DND-41 (cell line): ENCODE data around the gene CPEB4.

Experiments
- ATAC-seq: fragments of 200-7000 bp; cut with Tn5 transposase; 3 replicates; pipeline ENCODE4 v1.9.1; 2021; ENCODE audit warnings: low read depth; ENCODE audit not compliant: insufficient read depth
- DNase-seq: peaks from one replicate; pipeline ENCODE4 v3.0.0-alpha.2; 2020
- H2AFZ ChIP-seq: 2 replicates; pipeline ENCODE4 v1.6.0; 2012; ENCODE audit warnings: low read depth, low read length
- H3K27ac ChIP-seq: 2 replicates; pipeline ENCODE4 v1.5.1; 2012; ENCODE audit warnings: low read length, inconsistent platforms
- H3K27me3 ChIP-seq: fragments of 200-600 bp; sonication (generic); 2 replicates; pipeline ENCODE4 v1.6.0; 2012; ENCODE audit warnings: low read length, mild to moderate bottlenecking, inconsistent platforms; ENCODE audit not compliant: insufficient read depth, poor library complexity
- H3K36me3 ChIP-seq: 2 replicates; pipeline ENCODE4 v1.5.1; 2012; ENCODE audit warnings: low read length, inconsistent platforms; ENCODE audit not compliant: insufficient read depth
- H3K4me1 ChIP-seq: 2 replicates; pipeline ENCODE4 v1.5.1; 2012; ENCODE audit warnings: mild to moderate bottlenecking, low read length; ENCODE audit not compliant: insufficient read depth
- H3K4me2 ChIP-seq: 2 replicates; pipeline ENCODE4 v1.6.0; 2012; ENCODE audit warnings: mild to moderate bottlenecking, moderate library complexity, low read length, inconsistent platforms; ENCODE audit not compliant: insufficient read depth
- H3K4me3 ChIP-seq, 2 experiments: fragments of 200-600 bp in 1 of 2; shearing (Covaris generic) in 1 of 2; 2 replicates each; pipeline ENCODE4 v1.5.1; 2012 to 2016; ENCODE audit warnings: inconsistent platforms in 2 of 2, low read length in 2 of 2, mild to moderate bottlenecking in 2 of 2, low read depth in 1 of 2, moderate library complexity in 1 of 2
- H3K79me2 ChIP-seq: 2 replicates; pipeline ENCODE4 v1.6.0; 2012; ENCODE audit warnings: low read length, inconsistent platforms; ENCODE audit not compliant: insufficient read depth
- H3K9ac ChIP-seq: 2 replicates; pipeline ENCODE4 v1.6.0; 2012; ENCODE audit warnings: low read depth, mild to moderate bottlenecking, inconsistent platforms, low read length, moderate library complexity
- H3K9me3 ChIP-seq: 2 replicates; pipeline ENCODE4 v1.5.1; 2012; ENCODE audit warnings: low read length, moderate library complexity, mild to moderate bottlenecking, inconsistent platforms; ENCODE audit not compliant: insufficient read depth, severe bottlenecking
- H4K20me1 ChIP-seq: 2 replicates; pipeline ENCODE4 v1.6.0; 2012; ENCODE audit warnings: low read length; ENCODE audit not compliant: insufficient read depth
- EZH2 ChIP-seq: IDR thresholded peaks from 3 replicates; pipeline ENCODE4 v1.6.1; 2012; ENCODE audit warnings: borderline replicate concordance, low read depth, mild to moderate bottlenecking, moderate library complexity, low read length, inconsistent platforms; ENCODE audit not compliant: severe bottlenecking
- TF ChIP-seq, protein P1 (sequence below): IDR thresholded peaks from 2 replicates; pipeline ENCODE4 v1.5.1; 2012; ENCODE audit warnings: borderline replicate concordance, low read length, moderate library complexity, mild to moderate bottlenecking; ENCODE audit not compliant: poor library complexity, severe bottlenecking; ENCODE audit errors: extremely low read depth

CPEB4 gene

DNA sequence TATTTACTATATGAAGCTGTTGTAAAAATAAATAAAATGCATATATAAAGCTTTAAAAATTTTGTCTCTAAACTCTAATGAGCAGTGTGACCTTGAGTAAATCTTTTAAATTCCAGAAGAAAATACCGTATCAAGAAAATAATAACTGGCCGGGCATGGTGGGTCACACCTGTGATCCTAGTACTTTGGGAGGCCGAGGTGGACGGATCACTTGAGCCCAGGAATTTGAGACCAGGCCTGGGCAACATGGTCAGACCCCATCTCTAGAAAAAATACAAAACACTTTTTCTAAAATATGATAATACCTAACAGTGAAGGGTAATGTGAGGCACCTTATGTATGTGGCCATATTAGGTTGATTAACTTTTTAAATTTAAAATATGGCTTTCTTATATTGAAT lies 8.5 kb downstream of the CPEB4 start:
- H4K20me1 ChIP-seq, result no peaks in the 10 kb centered on the region
- H3K27me3 ChIP-seq, result no peaks in the 10 kb centered on the region
- H3K36me3 ChIP-seq, result no peaks in the 10 kb centered on the region
- no peak for TF ChIP-seq EZH2
- TF ChIP-seq, protein P1, sequence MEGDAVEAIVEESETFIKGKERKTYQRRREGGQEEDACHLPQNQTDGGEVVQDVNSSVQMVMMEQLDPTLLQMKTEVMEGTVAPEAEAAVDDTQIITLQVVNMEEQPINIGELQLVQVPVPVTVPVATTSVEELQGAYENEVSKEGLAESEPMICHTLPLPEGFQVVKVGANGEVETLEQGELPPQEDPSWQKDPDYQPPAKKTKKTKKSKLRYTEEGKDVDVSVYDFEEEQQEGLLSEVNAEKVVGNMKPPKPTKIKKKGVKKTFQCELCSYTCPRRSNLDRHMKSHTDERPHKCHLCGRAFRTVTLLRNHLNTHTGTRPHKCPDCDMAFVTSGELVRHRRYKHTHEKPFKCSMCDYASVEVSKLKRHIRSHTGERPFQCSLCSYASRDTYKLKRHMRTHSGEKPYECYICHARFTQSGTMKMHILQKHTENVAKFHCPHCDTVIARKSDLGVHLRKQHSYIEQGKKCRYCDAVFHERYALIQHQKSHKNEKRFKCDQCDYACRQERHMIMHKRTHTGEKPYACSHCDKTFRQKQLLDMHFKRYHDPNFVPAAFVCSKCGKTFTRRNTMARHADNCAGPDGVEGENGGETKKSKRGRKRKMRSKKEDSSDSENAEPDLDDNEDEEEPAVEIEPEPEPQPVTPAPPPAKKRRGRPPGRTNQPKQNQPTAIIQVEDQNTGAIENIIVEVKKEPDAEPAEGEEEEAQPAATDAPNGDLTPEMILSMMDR, result no peak
- no peak overlapping the region for H2AFZ ChIP-seq
- ATAC-seq (no peak), DNase-seq (no peak)
- H3K9me3 ChIP-seq, result no peaks in the 10 kb centered on the region
- no peak overlapping the region for H3K4me3 ChIP-seq
- H3K27ac ChIP-seq, result no peak overlapping the region
- H3K79me2 ChIP-seq, result no peaks in the 10 kb centered on the region
- no peaks in the 10 kb centered on the region; the same call in 1 of the 2 replicates for H3K4me1 ChIP-seq
- no peak overlapping the region for H3K9ac ChIP-seq
- no peak overlapping the region for H3K4me2 ChIP-seq

DNA sequence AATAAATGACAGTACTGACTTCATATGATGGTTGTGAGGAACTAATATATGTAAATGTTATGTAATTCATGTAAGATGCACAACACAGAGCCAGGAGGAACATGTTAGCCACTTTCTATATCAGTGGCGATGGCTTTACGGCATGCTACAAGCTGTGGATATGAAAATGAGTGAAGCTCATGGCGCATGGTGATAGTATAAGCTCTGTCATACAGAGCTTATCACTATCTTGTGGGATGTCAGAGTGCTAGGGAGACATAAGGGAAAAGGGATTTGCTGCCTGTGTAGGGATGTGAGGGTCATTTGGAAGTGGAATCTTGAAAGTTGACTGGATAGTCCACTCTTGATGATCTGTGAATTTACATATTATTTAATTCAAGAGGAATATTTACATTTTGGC lies 13.6 kb downstream of the CPEB4 start:
- H3K4me1 ChIP-seq, result no peaks in the 10 kb centered on the region
- H2AFZ ChIP-seq, result no peak overlapping the region
- H3K36me3 ChIP-seq, result no peaks in the 10 kb centered on the region
- no peak for TF ChIP-seq EZH2
- TF ChIP-seq, protein P1, result no peak
- no peak overlapping the region for H3K9ac ChIP-seq
- H3K27me3 ChIP-seq, result no peaks in the 10 kb centered on the region
- ATAC-seq (no peak), DNase-seq (no peak)
- no peak overlapping the region for H3K4me2 ChIP-seq
- H3K4me3 ChIP-seq, result no peak overlapping the region
- H3K27ac ChIP-seq, result no peak overlapping the region
- H3K9me3 ChIP-seq, result no peaks in the 10 kb centered on the region
- H4K20me1 ChIP-seq, result no peaks in the 10 kb centered on the region
- no peaks in the 10 kb centered on the region for H3K79me2 ChIP-seq

DNA sequence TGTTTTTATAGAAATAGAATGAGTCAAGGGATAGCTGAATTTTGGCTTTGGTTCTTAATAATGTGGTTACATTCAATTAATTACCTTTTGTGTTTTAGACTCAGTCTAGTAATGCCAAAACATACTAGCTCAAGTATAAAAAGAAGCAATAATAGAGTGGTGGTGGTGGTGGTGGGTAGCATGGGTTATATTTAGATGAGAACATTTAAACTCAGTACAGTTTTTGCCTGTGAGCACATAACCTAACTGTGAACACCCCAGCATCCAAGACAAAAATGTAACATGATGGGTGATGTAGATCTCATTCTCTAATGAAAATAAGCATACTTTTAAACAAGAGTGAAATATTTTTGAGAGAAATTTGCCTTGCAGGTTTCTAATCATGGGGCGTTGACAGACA lies 14.2 kb downstream of the CPEB4 start:
- Histone ChIP-seq H3K9ac (no peak overlapping the region), H3K9me3 (no peaks in the 10 kb centered on the region), H3K4me2 (no peak overlapping the region), H3K36me3 (no peaks in the 10 kb centered on the region), H3K27me3 (no peaks in the 10 kb centered on the region), H3K4me3 (no peak overlapping the region), H3K79me2 (no peaks in the 10 kb centered on the region), H3K27ac (no peak overlapping the region), H2AFZ (no peak overlapping the region), H3K4me1 (no peaks in the 10 kb centered on the region), H4K20me1 (no peaks in the 10 kb centered on the region)
- TF ChIP-seq, protein P1, result no peak
- TF ChIP-seq EZH2, result no peak
- DNase-seq (no peak), ATAC-seq (no peak)

DNA sequence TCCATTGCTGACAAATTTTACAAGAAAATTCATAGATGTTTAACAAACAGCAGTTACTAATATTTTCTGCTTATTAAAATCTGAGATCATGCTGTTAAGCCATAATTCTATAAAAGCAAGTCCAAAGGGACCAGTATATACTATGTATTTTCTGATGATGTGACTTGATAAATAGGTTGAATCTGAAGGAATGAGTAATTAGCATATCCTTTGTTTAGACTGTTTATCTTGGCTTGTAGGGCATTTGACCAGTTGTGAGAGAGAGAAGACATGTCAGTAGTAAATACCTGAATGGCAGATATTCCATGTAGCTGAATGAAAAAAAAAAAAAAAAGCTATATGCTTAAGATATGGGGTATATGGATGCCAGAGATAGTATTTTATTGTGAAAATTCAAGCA lies 14.6 kb downstream of the CPEB4 start:
- H3K4me1 ChIP-seq, result no peaks in the 10 kb centered on the region
- H4K20me1 ChIP-seq, result no peaks in the 10 kb centered on the region
- H2AFZ ChIP-seq, result no peak overlapping the region
- no peak overlapping the region for H3K9ac ChIP-seq
- H3K4me2 ChIP-seq, result no peak overlapping the region
- DNase-seq (no peak), ATAC-seq (no peak)
- no peaks in the 10 kb centered on the region for H3K79me2 ChIP-seq
- H3K36me3 ChIP-seq, result no peaks in the 10 kb centered on the region
- H3K27me3 ChIP-seq, result no peaks in the 10 kb centered on the region
- TF ChIP-seq, protein P1, result no peak
- no peak for TF ChIP-seq EZH2
- no peak overlapping the region for H3K4me3 ChIP-seq
- H3K9me3 ChIP-seq, result no peaks in the 10 kb centered on the region
- H3K27ac ChIP-seq, result no peak overlapping the region
